HepG2 (cell line): ENCODE data around the gene SERINC2.

Experiments
- CEBPB ChIP-seq: IDR thresholded peaks from 2 replicates; pipeline ENCODE4 v1.6.1; 2011; ENCODE audit warnings: low read depth, low read length, improper control_type of control experiment, borderline replicate concordance
- CTCF ChIP-seq: sonication (generic); formaldehyde crosslinking; IDR thresholded peaks from 2 replicates; pipeline ENCODE4 v1.5.0; 2020; ENCODE audit warnings: mild to moderate bottlenecking, missing genetic modification reagents, moderate library complexity
- EZH2 ChIP-seq: conservative IDR thresholded peaks from 2 replicates; pipeline ENCODE4 v1.6.1; 2012; ENCODE audit warnings: mild to moderate bottlenecking, low read depth, low read length, moderate library complexity
- GABPA ChIP-seq, 2 experiments: IDR thresholded peaks; 2 replicates each; pipeline ENCODE4 v1.6.1; 2011 to 2016; ENCODE audit warnings: low read depth in 2 of 2, low read length in 1 of 2, missing biosample characterization in 1 of 2, missing genetic modification characterization in 1 of 2
- HDAC1 ChIP-seq: sonication (generic); formaldehyde crosslinking; IDR thresholded peaks from 2 replicates; pipeline ENCODE4 v1.5.1; 2020; ENCODE audit warnings: mild to moderate bottlenecking, missing genetic modification reagents
- PHF8 ChIP-seq: sonication (generic); formaldehyde crosslinking; IDR thresholded peaks from 2 replicates; pipeline ENCODE4 v1.5.0; 2020; ENCODE audit warnings: missing genetic modification reagents
- POLR2A ChIP-seq, 2 experiments: IDR thresholded peaks; 2 replicates each; pipeline ENCODE4 v1.6.1; 2011; ENCODE audit warnings: low read depth in 2 of 2, low read length in 2 of 2, mild to moderate bottlenecking in 1 of 2, moderate library complexity in 1 of 2; ENCODE audit not compliant: insufficient read depth in 1 of 2
- SMAD3 ChIP-seq: sonication (generic); formaldehyde crosslinking; IDR thresholded peaks from 2 replicates; pipeline ENCODE4 v1.4.0; 2020; ENCODE audit warnings: missing genetic modification reagents
- SRSF9 ChIP-seq: fragments of 200-400 bp; formaldehyde crosslinking; IDR thresholded peaks from 2 replicates; pipeline ENCODE4 v1.6.1; 2018; ENCODE audit warnings: borderline replicate concordance, mild to moderate bottlenecking, low read depth, low read length; ENCODE audit not compliant: insufficient read depth, poor library complexity, severe bottlenecking
- STAG1 ChIP-seq: sonication (generic); formaldehyde crosslinking; IDR thresholded peaks from 2 replicates; pipeline ENCODE4 v1.4.0; 2020; ENCODE audit warnings: missing genetic modification reagents
- TCF12 ChIP-seq, 2 experiments: fragments of 450-650 bp in 1 of 2; sonication (generic) in 1 of 2; formaldehyde crosslinking in 1 of 2; IDR thresholded peaks; 2 replicates each; pipeline versions ENCODE4 v1.6.1 to v1.8.0; 2017 to 2022; ENCODE audit warnings: antibody characterized with exemption in 1 of 2, mild to moderate bottlenecking in 1 of 2, missing genetic modification reagents in 1 of 2, moderate library complexity in 1 of 2
- ZGPAT ChIP-seq: IDR thresholded peaks from 2 replicates; pipeline ENCODE4 v1.6.1; 2016; ENCODE audit warnings: mild to moderate bottlenecking

GRCh38 chr1:31372751-31373055 is 40.3 kb upstream of the SERINC2 start:
- TF ChIP-seq POLR2A (IDR thresholded peaks at IDR 0.05; ENCODE audit: insufficient read depth in 1 of 2, low read depth in 2 of 2, low read length in 2 of 2) (no peak), ZGPAT (CRISPR knock-in tag) (no peak), HDAC1 (CRISPR knock-in tag) (no peak), EZH2 (no peak), SMAD3 (no peak), SRSF9 (no peak), STAG1 (CRISPR knock-in tag) (no peak), CEBPB (no peak), TCF12 (IDR thresholded peaks at IDR 0.05) (no peak), TCF12 (CRISPR knock-in tag; IDR thresholded peaks at IDR 0.05) (no peak), CTCF (CRISPR knock-in tag) (no peak), PHF8 (CRISPR knock-in tag) (no peak), GABPA (IDR thresholded peaks at IDR 0.05; ENCODE audit: low read depth, low read length) (no peak), GABPA (CRISPR knock-in tag; IDR thresholded peaks at IDR 0.05; ENCODE audit: low read depth) (no peak)
